Natural killer cell treated with Interleukin-12 subunit alpha and Interleukin-12 subunit beta and Interleukin-15 and Interleukin-18, amount 100 ng/mL, for 72 hours (primary cell): Measurements from ENCODE around the gene EEF1AKMT4. TPM values are rescaled to one million over a fixed set of nuclear protein-coding genes. Genes with fewer than 3 reads are reported as not detected.

Experiments
- ATAC-seq, 2 donors: fragments of 150-1000 bp; cut with Tn5 transposase in 1 of 2; sonication (Bioruptor Pico), chemical (Tn5 transposase) in 1 of 2; 2 replicates each; pipeline ENCODE4 v1.10.0; 2021
- DNase-seq: peaks from one replicate; pipeline ENCODE4 v3.0.0; 2022; ENCODE audit warnings: low spot score
- H3K27ac Mint-ChIP-seq, 2 donors: 1 replicate in 1 of 2; 2 replicates in 1 of 2; pipeline ENCODE4 v1.8.0; 2022; ENCODE audit warnings: mixed read lengths in 2 of 2, mild to moderate bottlenecking in 1 of 2, moderate library complexity in 1 of 2
- H3K27me3 Mint-ChIP-seq, 2 donors: 1 replicate in 1 of 2; 2 replicates in 1 of 2; pipeline ENCODE4 v1.8.0; 2022; ENCODE audit warnings: mixed read lengths in 2 of 2
- H3K36me3 Mint-ChIP-seq: one replicate; pipeline ENCODE4 v1.8.0; 2022; ENCODE audit warnings: mixed read lengths
- H3K4me1 Mint-ChIP-seq, 2 donors: 1 replicate in 1 of 2; 2 replicates in 1 of 2; pipeline ENCODE4 v1.8.0; 2022; ENCODE audit warnings: low read depth in 2 of 2, mixed read lengths in 2 of 2, mild to moderate bottlenecking in 1 of 2
- H3K4me3 Mint-ChIP-seq: one replicate; pipeline ENCODE4 v1.8.0; 2022; ENCODE audit warnings: mixed read lengths
- H3K9me3 Mint-ChIP-seq: 2 replicates; pipeline ENCODE4 v1.8.0; 2022; ENCODE audit warnings: mixed read lengths
- total RNA-seq, 2 donors: library from RNA; stranded (reverse); gene quantifications; one replicate each; pipeline ENCODE4 v1.2.3, GENCODE V29; 2022

The EEF1AKMT4 gene
- total RNA-seq, 2 donors from 2014 or later = 11.9 to 16.8 TPM

- H3K27ac Mint-ChIP-seq = no peak overlapping the region
- DNase-seq = no peak
- no peak overlapping the region for H3K4me3 Mint-ChIP-seq
- no peaks in the 10 kb centered on the region for H3K9me3 Mint-ChIP-seq
- peaks cover 0 to 3% of the 10 kb centered on the region in 2 donors for H3K27me3 Mint-ChIP-seq
- H3K36me3 Mint-ChIP-seq = peaks cover 7% of the 10 kb centered on the region
- no peak for ATAC-seq
- peaks cover 0 to 3% of the 10 kb centered on the region in 2 donors for H3K4me1 Mint-ChIP-seq
These were observed 10.3 kb upstream of the EEF1AKMT4 start for GRCh38 chr3:184239221-184239620.

- Mint-ChIP-seq H3K9me3 (no peaks in the 10 kb centered on the region), H3K4me1 (peaks cover 0 to 4% of the 10 kb centered on the region in 2 donors), H3K27me3 (peaks cover 0 to 3% of the 10 kb centered on the region in 2 donors), H3K27ac (no peak overlapping the region), H3K36me3 (peaks cover 11% of the 10 kb centered on the region), H3K4me3 (no peak overlapping the region)
- DNase-seq = no peak
- no peak for ATAC-seq
These were observed 9.8 kb upstream of the EEF1AKMT4 start for GRCh38 chr3:184239708-184240107.

DNA sequence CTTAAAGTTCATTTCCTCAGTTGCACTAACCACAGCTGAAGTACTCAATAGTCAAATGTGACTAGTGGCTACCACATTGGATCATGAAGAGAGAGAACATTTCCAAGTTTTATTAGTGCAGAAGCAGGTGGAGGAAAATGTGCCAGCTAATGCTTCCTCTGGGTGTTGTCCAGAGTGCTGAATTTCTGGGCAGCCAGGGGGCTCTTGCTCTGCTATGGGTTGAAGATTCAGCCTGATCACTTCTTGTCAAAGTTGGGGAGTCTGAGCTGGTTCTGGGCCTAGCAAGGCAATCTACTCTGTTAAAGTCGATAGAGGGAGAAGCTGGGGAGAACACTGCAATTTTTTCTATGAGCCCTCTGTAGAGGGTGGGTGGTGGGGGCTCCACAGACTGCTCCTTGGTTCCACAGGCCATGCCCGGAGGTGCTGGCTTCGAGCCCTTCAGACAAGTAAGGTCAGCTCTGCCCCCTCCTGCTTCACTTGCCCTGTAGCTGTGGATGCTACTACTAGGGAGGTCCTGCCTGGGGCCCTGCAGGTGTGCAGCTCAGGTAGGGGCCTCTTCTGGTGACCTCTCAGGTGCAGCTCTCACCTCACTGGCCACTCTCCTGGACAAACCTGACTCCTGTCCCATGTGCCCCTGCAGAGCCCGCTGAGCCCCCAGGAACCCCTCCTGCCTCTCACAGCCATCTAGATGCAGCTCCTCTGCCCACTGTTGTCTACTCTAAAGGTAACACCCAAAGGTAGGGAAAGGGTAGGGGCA lies 8.9 kb upstream of the EEF1AKMT4 start:
- Mint-ChIP-seq H3K4me3 (no peak overlapping the region), H3K36me3 (peaks cover 15% of the 10 kb centered on the region), H3K27ac (no peak overlapping the region), H3K4me1 (peaks cover 0 to 7% of the 10 kb centered on the region in 2 donors), H3K27me3 (peaks cover 0 to under 1% of the 10 kb centered on the region in 2 donors), H3K9me3 (no peaks in the 10 kb centered on the region)
- ATAC-seq = no peak
- no peak for DNase-seq

- Mint-ChIP-seq H3K36me3 (peaks cover 19% of the 10 kb centered on the region), H3K27ac (no peak overlapping the region), H3K4me3 (no peak overlapping the region), H3K4me1 (peaks cover 3 to 11% of the 10 kb centered on the region in 2 donors), H3K27me3 (no peaks in the 10 kb centered on the region), H3K9me3 (no peaks in the 10 kb centered on the region)
- DNase-seq = no peak
- no peak for ATAC-seq
These were observed 8.4 kb upstream of the EEF1AKMT4 start for GRCh38 chr3:184241141-184241446.

DNA sequence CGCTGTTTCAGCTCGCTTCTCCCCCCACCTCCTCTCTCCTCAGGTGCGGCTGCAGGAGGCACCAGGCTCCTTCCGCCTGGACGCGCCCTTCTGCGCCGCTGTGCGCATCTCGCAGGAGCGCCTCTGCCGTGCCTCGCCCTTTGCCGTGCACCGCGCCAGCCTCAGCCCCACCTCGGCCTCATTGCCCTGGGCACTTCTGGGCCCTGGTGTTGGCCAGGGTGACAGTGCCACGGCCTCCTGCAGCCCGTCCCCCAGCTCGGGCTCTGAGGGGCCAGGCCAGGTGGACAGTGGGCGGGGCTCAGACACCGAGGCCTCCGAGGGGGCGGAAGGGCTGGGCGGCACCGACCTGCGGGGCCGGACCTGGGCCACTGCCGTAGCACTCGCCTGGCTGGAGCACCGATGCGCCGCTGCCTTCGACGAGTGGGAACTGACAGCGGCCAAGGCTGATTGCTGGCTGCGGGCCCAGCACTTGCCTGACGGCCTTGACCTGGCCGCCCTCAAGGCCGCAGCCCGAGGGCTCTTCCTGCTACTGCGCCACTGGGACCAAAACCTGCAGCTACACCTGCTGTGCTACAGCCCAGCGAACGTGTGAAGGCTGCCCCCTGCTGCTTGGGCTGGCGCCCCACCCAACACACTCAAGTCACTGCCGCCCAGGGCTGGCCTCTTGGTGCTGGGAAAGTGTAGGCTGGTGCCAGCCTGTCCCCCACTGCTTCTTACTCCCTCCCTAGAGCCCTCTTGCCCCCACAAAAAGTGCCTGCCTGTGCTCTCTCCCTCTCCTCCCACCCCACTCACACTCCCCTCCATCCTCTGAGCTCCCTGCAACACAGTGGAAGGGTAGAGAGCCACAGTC lies 7.8 kb upstream of the EEF1AKMT4 start:
- Mint-ChIP-seq H3K27ac (no peak overlapping the region), H3K27me3 (no peaks in the 10 kb centered on the region), H3K4me1 (peaks cover 4 to 12% of the 10 kb centered on the region in 2 donors), H3K9me3 (no peaks in the 10 kb centered on the region), H3K4me3 (no peak overlapping the region), H3K36me3 (peaks cover 21% of the 10 kb centered on the region)
- peak in 1 of 2 donors; percentile 6 for ATAC-seq
- DNase-seq = no peak

DNA sequence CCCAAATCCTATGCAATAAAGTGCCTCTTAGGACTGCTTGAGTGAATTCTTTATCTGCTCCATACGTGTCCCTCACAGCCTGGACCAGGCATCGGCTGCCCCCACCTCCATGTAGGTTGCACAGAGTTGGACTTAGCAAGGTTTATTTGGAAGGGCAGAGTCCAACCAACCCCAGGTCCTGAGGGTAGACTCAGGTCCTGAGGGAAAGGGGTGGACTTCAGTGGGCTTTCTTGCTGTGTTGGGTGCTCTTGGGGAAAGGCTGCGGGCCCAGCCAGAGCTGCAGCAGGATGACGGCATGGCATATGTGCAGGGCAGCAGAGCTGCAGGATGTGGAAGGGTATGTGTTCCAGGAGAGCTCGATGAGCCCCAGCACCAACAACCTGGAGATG lies 7.2 kb upstream of the EEF1AKMT4 start:
- Mint-ChIP-seq H3K4me3 (no peak overlapping the region), H3K9me3 (no peaks in the 10 kb centered on the region), H3K4me1 (peaks cover 4 to 12% of the 10 kb centered on the region in 2 donors), H3K27ac (no peak overlapping the region), H3K27me3 (no peaks in the 10 kb centered on the region), H3K36me3 (peaks cover 21% of the 10 kb centered on the region)
- DNase-seq = no peak
- no peak for ATAC-seq

DNA sequence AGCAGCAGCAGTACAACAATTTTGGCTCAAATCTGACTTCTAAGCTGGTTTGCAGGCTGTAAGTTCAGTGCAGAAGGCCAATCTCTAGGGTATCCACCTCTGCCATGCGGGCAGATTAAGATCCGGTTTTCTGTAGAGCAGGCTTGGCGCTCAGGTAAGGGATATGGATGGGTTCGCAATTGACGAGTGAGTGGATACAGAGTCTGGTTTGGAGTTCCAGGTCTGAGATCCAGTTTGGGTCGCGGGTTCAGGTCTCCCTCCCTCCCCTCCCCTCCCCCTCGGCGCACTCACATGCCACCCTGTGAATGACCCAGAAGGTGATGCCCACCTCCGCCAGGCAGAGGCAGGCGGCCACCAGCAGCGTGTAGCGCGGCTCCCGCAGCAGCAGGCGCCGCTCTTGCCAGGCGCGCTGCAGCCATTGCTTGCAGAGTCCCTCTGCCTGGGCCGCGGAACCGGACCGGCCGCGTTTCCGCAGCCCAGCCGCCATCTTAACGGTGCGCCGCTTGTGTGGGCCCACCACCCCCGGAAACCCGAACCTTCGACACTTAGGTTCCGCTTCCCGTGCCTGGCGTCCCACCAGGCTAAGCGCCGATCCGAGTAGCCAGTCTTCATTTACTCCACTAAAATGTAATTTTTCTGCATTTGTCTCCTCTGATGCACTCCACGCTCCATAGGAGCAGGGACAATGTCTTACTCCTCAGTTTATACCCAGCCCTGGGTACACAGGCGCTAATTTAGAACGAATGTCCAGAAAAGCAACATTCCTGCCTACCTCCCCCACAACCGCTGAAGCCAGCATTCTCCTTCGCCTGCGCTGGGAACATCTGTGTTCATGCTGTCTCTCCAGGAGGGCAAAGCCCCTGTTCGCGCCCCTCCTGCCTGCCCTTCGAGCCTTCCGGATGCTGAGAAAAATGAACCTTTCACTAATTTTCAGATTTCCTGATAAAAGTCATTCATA lies 739 bp upstream of the EEF1AKMT4 start, which contains the start of gene ALG3:
TSS of gene ALG3 (minus strand) at position 509 of the 958 bp plus-strand sequence. CDS start at position 487, 22 bp downstream.
- DNase-seq = peak; percentile 90
- H3K4me1 Mint-ChIP-seq = peaks cover 14 to 25% of the 10 kb centered on the region in 2 donors
- H3K36me3 Mint-ChIP-seq = peaks cover 14% of the 10 kb centered on the region
- no peaks in the 10 kb centered on the region for H3K9me3 Mint-ChIP-seq
- peak within 1 kb of the TSS; percentile 98 to 100 for H3K27ac Mint-ChIP-seq
- no peaks in the 10 kb centered on the region for H3K27me3 Mint-ChIP-seq
- peak; percentile 78 to 83 for ATAC-seq
- peak within 1 kb of the TSS; percentile 98 for H3K4me3 Mint-ChIP-seq

DNA sequence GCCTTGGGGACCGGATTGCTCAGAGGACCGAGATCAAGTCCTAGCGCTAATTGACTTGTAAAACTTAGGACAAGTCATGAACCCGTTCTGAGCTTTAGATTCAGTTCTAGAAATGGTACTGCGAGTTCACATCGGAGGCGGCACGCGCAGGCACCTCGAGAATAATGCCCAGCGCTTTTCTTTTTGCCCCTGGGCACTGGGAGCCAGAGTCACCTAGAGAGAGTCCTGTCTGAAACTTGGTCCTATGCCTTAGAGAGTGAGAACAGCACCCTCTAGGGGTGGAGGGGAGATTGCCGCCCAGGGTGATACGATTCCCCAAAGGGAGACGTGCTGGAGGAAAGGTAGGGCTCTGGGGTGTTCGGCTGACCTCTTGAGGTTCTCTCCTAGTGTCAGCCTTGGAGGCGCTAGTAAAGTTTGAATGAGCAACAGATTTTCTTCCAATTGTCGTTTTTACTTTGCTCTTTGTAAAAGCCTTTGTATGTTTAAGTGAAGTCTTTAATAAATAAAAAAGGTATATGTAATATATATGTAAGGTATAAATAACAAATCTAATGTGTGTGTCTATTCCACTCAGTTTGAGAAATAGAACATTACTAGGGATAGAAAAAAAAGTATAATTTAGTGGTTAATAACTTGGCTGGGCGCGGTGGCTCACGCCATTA lies 826 bp downstream of the EEF1AKMT4 start:
- H3K27me3 Mint-ChIP-seq = no peaks in the 10 kb centered on the region
- H3K4me3 Mint-ChIP-seq = peak overlapping the region; percentile 98
- DNase-seq (peak; percentile 93), ATAC-seq (peak; percentile 75 to 78)
- peaks cover 14 to 20% of the 10 kb centered on the region in 2 donors for H3K4me1 Mint-ChIP-seq
- peaks cover 5% of the 10 kb centered on the region for H3K36me3 Mint-ChIP-seq
- H3K9me3 Mint-ChIP-seq = no peaks in the 10 kb centered on the region
- peak overlapping the region; percentile 98 to 100 for H3K27ac Mint-ChIP-seq

- H3K4me1 Mint-ChIP-seq = peaks cover 9 to 13% of the 10 kb centered on the region in 2 donors
- ATAC-seq = no peak
- H3K27ac Mint-ChIP-seq = no peak overlapping the region
- DNase-seq = no peak
- H3K4me3 Mint-ChIP-seq = no peak overlapping the region
- H3K9me3 Mint-ChIP-seq = no peaks in the 10 kb centered on the region
- H3K36me3 Mint-ChIP-seq = no peaks in the 10 kb centered on the region
- peaks cover 0 to 8% of the 10 kb centered on the region in 2 donors for H3K27me3 Mint-ChIP-seq
These were observed 6.0 kb downstream of the EEF1AKMT4 start for GRCh38 chr3:184255291-184256039.

GRCh38 chr3:184257083-184257915 lies 7.8 kb downstream of the EEF1AKMT4 start:
- Mint-ChIP-seq H3K9me3 (no peaks in the 10 kb centered on the region), H3K27ac (no peak overlapping the region), H3K27me3 (peaks cover 0 to 10% of the 10 kb centered on the region in 2 donors), H3K4me1 (peaks cover 18 to 21% of the 10 kb centered on the region in 2 donors), H3K4me3 (no peak overlapping the region), H3K36me3 (no peaks in the 10 kb centered on the region)
- DNase-seq = no peak
- ATAC-seq = no peak

GRCh38 chr3:184258926-184259325 lies 9.5 kb downstream of the EEF1AKMT4 start:
- DNase-seq (no peak), ATAC-seq (no peak)
- Mint-ChIP-seq H3K4me1 (peaks cover 19 to 26% of the 10 kb centered on the region in 2 donors), H3K4me3 (peak overlapping the region; percentile 57), H3K27ac (no peak overlapping the region), H3K36me3 (no peaks in the 10 kb centered on the region), H3K9me3 (no peaks in the 10 kb centered on the region), H3K27me3 (peaks cover 0 to 10% of the 10 kb centered on the region in 2 donors)
